Stimulated activated CD4-positive, alpha-beta T cell treated with anti-CD3 and anti-CD28 coated beads, Interleukin-12 subunit alpha, Interleukin-12 subunit beta, amount 100 ng/mL, for 4 hours (primary cell): Measurements from ENCODE around the gene C1orf115.
"Not testable (repeated sequence)": the region's sequence is repeated elsewhere in the genome, so short reads cannot be mapped to it uniquely, and the experiment has no call there.

ENCODE experiments used
- DNase-seq: peaks from one replicate; pipeline ENCODE4 v3.0.0-alpha.2; 2020

C1orf115 gene

GRCh38 chr1:220694866-220695382 is 4.8 kb downstream of the C1orf115 start:
- no peak for DNase-seq

- no peak for DNase-seq
These were observed 5.3 kb downstream of the C1orf115 start for GRCh38 chr1:220695426-220695825.

GRCh38 chr1:220696226-220696862 is 6.2 kb downstream of the C1orf115 start:
- DNase-seq, result no peak

GRCh38 chr1:220696863-220697231 is 6.7 kb downstream of the C1orf115 start:
- DNase-seq, result no peak

- DNase-seq, result no peak
These were observed 7.2 kb downstream of the C1orf115 start for GRCh38 chr1:220697326-220697725.

- no peak for DNase-seq
These were observed 8.4 kb downstream of the C1orf115 start for GRCh38 chr1:220698607-220699016.

GRCh38 chr1:220699044-220699443 is 8.9 kb downstream of the C1orf115 start:
- DNase-seq, result no peak

GRCh38 chr1:220700556-220701179 is 10.5 kb downstream of the C1orf115 start:
- DNase-seq, result no peak

- DNase-seq, result no peak
These were observed 11.8 kb downstream of the C1orf115 start for GRCh38 chr1:220701974-220702373.

GRCh38 chr1:220702733-220703270 is 12.6 kb downstream of the C1orf115 start:
- DNase-seq, result no peak

- no peak for DNase-seq
These were observed 13.1 kb downstream of the C1orf115 start for GRCh38 chr1:220703305-220703704.

GRCh38 chr1:220705782-220706181 is 15.6 kb downstream of the C1orf115 start:
- no peak for DNase-seq

- no peak for DNase-seq
These were observed 16.3 kb downstream of the C1orf115 start for GRCh38 chr1:220706480-220706879.

- no peak for DNase-seq
These were observed 17.0 kb downstream of the C1orf115 start for GRCh38 chr1:220707160-220707559.

- DNase-seq, result no peak
These were observed 18.1 kb downstream of the C1orf115 start for GRCh38 chr1:220708244-220708643.

- no peak for DNase-seq
These were observed 19.0 kb downstream of the C1orf115 start for GRCh38 chr1:220708936-220709801.

GRCh38 chr1:220710333-220710732 is 20.2 kb downstream of the C1orf115 start:
- no peak for DNase-seq

GRCh38 chr1:220711056-220711809 is 21.1 kb downstream of the C1orf115 start:
- DNase-seq, result no peak

- DNase-seq, result not testable (repeated sequence)
These were observed 25.8 kb downstream of the C1orf115 start for GRCh38 chr1:220715986-220716385.

GRCh38 chr1:220717800-220718640 is 27.9 kb downstream of the C1orf115 start:
- no peak for DNase-seq

- DNase-seq, result not testable (repeated sequence)
These were observed 31.1 kb downstream of the C1orf115 start for GRCh38 chr1:220721266-220721665.

- DNase-seq, result no peak
These were observed 36.5 kb downstream of the C1orf115 start for GRCh38 chr1:220726634-220727033.
